Ascending aorta (tissue), 2 donors: ENCODE data around the gene EXOSC3. TPM values are rescaled to one million over a fixed set of nuclear protein-coding genes. Genes with fewer than 3 reads are reported as not detected.

Experiments used
- DNase-seq, 2 donors: peaks; one replicate each; pipeline ENCODE4 v3.0.0-alpha.2; 2019; ENCODE audit warnings: low spot score in 2 of 2
- H3K27ac ChIP-seq, 2 donors: fragments of 200-600 bp; sonication (generic); one replicate each; pipeline ENCODE4 v1.5.1; 2016 to 2017; ENCODE audit warnings: mild to moderate bottlenecking in 1 of 2
- H3K27me3 ChIP-seq: fragments of 200-600 bp; sonication (generic); one replicate; pipeline ENCODE4 v1.5.1; 2017
- H3K36me3 ChIP-seq, 2 donors: fragments of 200-600 bp; sonication (generic); one replicate each; pipeline ENCODE4 v1.5.1; 2016
- H3K4me1 ChIP-seq, 2 donors: fragments of 200-600 bp; sonication (generic); one replicate each; pipeline ENCODE4 v1.5.1; 2016 to 2017; ENCODE audit warnings: mild to moderate bottlenecking in 1 of 2
- H3K4me3 ChIP-seq, 2 donors: fragments of 200-600 bp; sonication (generic); one replicate each; pipeline ENCODE4 v1.5.1; 2016 to 2017; ENCODE audit warnings: mild to moderate bottlenecking in 1 of 2
- H3K9me3 ChIP-seq, 2 donors: fragments of 200-600 bp; sonication (generic); one replicate each; pipeline ENCODE4 v1.5.1; 2016
- CTCF ChIP-seq, 3 experiments: fragments of 200-600 bp in 2 of 3; fragments of 450-650 bp in 1 of 3; sonication (generic) in 2 of 3; IDR thresholded peaks; one replicate each; pipeline ENCODE4 v1.5.1; 2016 to 2019; ENCODE audit warnings: antibody characterized with exemption in 3 of 3, mild to moderate bottlenecking in 1 of 3, moderate library complexity in 1 of 3
- intact Hi-C: fragments of 100-400 bp; cut with DNase I; formaldehyde crosslinking; loops from one replicate; pipeline ENCODE4 v1.15.1; 2023
- total RNA-seq: library from RNA; depleted of rRNA; stranded (reverse); fragments of >200 nt; gene quantifications from one replicate; pipeline ENCODE4 v1.1.0, GENCODE V29; 2016

The EXOSC3 gene
- total RNA-seq, 1 donor from 2014 or later: 9.0 TPM

GRCh38 chr9:37801287-37801850 lies 16.5 kb upstream of the EXOSC3 start:
- peak overlapping the region; percentile 86 to 97 for H3K4me3 ChIP-seq
- peaks cover 0 to 22% of the 10 kb centered on the region in 2 donors for H3K4me1 ChIP-seq
- DNase-seq: no peak
- H3K36me3 ChIP-seq: no peaks in the 10 kb centered on the region
- H3K27ac ChIP-seq: peak overlapping the region; percentile 87 to 89
- H3K27me3 ChIP-seq: no peaks in the 10 kb centered on the region
- TF ChIP-seq CTCF (IDR thresholded peaks at IDR 0.05): no peak
- intact Hi-C loops: loop anchor here (5.0 to 10.0 kb wide), 2 partner anchors 314 to 377 kb away; partner anchors contain the start of genes GRHPR and POLR1E
- H3K9me3 ChIP-seq: no peaks in the 10 kb centered on the region

GRCh38 chr9:37800631-37801286 lies 15.9 kb upstream of the EXOSC3 start, which contains the start of gene DCAF10:
Gene DCAF10, plus strand, starts transcription at chr9:37800797. Its CDS starts 70 bp downstream, at chr9:37800867.
- Histone ChIP-seq H3K4me3 (peak within 1 kb of the TSS; percentile 86 to 97), H3K9me3 (no peaks in the 10 kb centered on the region), H3K27ac (peak within 1 kb of the TSS; percentile 87 to 89), H3K36me3 (no peaks in the 10 kb centered on the region), H3K4me1 (peaks cover 0 to 22% of the 10 kb centered on the region in 2 donors), H3K27me3 (no peaks in the 10 kb centered on the region)
- intact Hi-C loops: loop anchor here (1.0 to 10.0 kb wide), 4 partner anchors 15 to 376 kb away; partner anchors contain the start of genes EXOSC3, GRHPR and POLR1E
- TF ChIP-seq CTCF (IDR thresholded peaks at IDR 0.05): peak in 1 of 3 experiments; percentile 19
- DNase-seq: peak in 1 of 2 donors; percentile 92

GRCh38 chr9:37798677-37799076 lies 13.8 kb upstream of the EXOSC3 start:
- TF ChIP-seq CTCF (IDR thresholded peaks at IDR 0.05): no peak
- no peak overlapping the region for H3K4me3 ChIP-seq
- intact Hi-C loops: no loop called here
- H3K27me3 ChIP-seq: no peaks in the 10 kb centered on the region
- H3K9me3 ChIP-seq: no peaks in the 10 kb centered on the region
- peaks cover 0 to 22% of the 10 kb centered on the region in 2 donors for H3K4me1 ChIP-seq
- no peak overlapping the region for H3K27ac ChIP-seq
- DNase-seq: no peak
- no peaks in the 10 kb centered on the region for H3K36me3 ChIP-seq

DNA sequence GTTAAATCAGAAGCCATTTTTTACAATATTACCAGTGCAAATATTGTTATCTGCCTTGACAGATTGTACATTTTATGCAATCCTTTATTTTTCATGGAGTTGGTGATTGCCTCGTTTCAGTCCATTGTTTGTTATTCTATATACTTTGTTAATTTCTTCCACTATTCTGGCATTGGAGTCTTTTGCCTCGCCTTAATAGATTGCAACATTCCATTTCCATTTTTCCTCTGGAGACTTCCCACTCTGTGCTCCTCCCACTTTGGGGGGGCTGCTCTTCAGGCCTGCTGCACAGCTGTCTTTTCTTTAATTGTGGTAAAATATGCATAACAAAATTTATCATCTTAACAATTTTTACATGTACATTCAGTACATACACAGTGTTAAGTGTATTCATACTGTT lies 11.4 kb upstream of the EXOSC3 start:
- intact Hi-C loops: no loop called here
- Histone ChIP-seq H3K36me3 (no peaks in the 10 kb centered on the region), H3K4me1 (peaks cover 0 to 4% of the 10 kb centered on the region in 2 donors), H3K9me3 (no peaks in the 10 kb centered on the region), H3K27me3 (no peaks in the 10 kb centered on the region), H3K4me3 (no peak overlapping the region), H3K27ac (no peak overlapping the region)
- no peak for TF ChIP-seq CTCF (IDR thresholded peaks at IDR 0.05)
- no peak for DNase-seq

DNA sequence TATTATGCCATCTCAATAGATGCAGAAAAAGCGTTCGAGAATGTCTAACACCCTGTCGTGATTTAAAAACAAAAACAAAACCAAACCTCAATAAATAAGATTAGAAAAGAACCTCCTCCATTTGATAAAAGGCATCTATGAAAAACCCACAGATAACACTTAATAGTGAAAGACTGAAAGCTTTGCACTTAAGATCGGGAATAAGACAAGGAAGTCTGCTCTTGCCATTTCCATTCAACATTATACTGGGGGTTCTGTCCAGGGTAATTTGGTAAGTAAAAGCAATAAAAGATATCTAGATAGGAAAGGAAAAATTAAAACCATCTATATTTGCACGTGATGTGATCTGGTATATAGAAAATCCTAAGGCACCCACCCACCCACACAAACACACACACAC lies 7.3 kb upstream of the EXOSC3 start:
- no peaks in the 10 kb centered on the region for H3K27me3 ChIP-seq
- intact Hi-C loops: no loop called here
- no peaks in the 10 kb centered on the region for H3K4me1 ChIP-seq
- no peak overlapping the region for H3K4me3 ChIP-seq
- H3K9me3 ChIP-seq: no peaks in the 10 kb centered on the region
- no peak for DNase-seq
- H3K36me3 ChIP-seq: no peaks in the 10 kb centered on the region
- TF ChIP-seq CTCF (IDR thresholded peaks at IDR 0.05): no peak
- H3K27ac ChIP-seq: no peak overlapping the region
